Mesendoderm (in vitro differentiated cells): Measurements from ENCODE around the gene NLRP10. TPM values are rescaled to one million over a fixed set of nuclear protein-coding genes. Genes with fewer than 3 reads are reported as not detected.
A peak's percentile ranks its signal among the peaks of the same experiment; 100 is the strongest.

Source experiments
- DNase-seq: peaks from one replicate; pipeline ENCODE4 v3.0.0; 2013
- H2AK5ac ChIP-seq: 2 replicates; pipeline ENCODE4 v1.6.1; 2013; ENCODE audit warnings: low read length, inconsistent platforms
- H2BK120ac ChIP-seq: 2 replicates; pipeline ENCODE4 v1.6.1; 2013; ENCODE audit warnings: low read depth, mild to moderate bottlenecking, low read length, moderate library complexity, mixed read lengths
- H2BK15ac ChIP-seq: replicated peaks from 2 replicates; pipeline ENCODE4 v1.6.1; 2013; ENCODE audit warnings: low read depth, mild to moderate bottlenecking, moderate library complexity
- H2BK5ac ChIP-seq: 2 replicates; pipeline ENCODE4 v1.6.1; 2013; ENCODE audit warnings: low read length, inconsistent platforms
- H3K18ac ChIP-seq: 2 replicates; pipeline ENCODE4 v1.6.1; 2013; ENCODE audit warnings: mild to moderate bottlenecking, low read length, mixed read lengths
- H3K23ac ChIP-seq: one replicate; pipeline ENCODE4 v1.6.1; 2013; ENCODE audit warnings: low read length
- H3K27ac ChIP-seq: 2 replicates; pipeline ENCODE4 v1.5.1; 2013; ENCODE audit warnings: low read depth, mild to moderate bottlenecking, inconsistent platforms, low read length, moderate library complexity
- H3K27me3 ChIP-seq: 2 replicates; pipeline ENCODE4 v1.6.1; 2013; ENCODE audit warnings: low read length, control low read depth, mild to moderate bottlenecking, inconsistent platforms; ENCODE audit not compliant: insufficient read depth, poor library complexity
- H3K36me3 ChIP-seq: 2 replicates; pipeline ENCODE4 v1.6.1; 2013; ENCODE audit warnings: low read length, inconsistent platforms; ENCODE audit not compliant: control insufficient read depth, insufficient read depth
- H3K4ac ChIP-seq: one replicate; pipeline ENCODE4 v1.6.1; 2013; ENCODE audit warnings: low read depth, mild to moderate bottlenecking, low read length, moderate library complexity
- H3K4me1 ChIP-seq: 2 replicates; pipeline ENCODE4 v1.6.1; 2013; ENCODE audit warnings: low read depth, low read length, inconsistent platforms; ENCODE audit not compliant: control insufficient read depth
- H3K4me2 ChIP-seq: 2 replicates; pipeline ENCODE4 v1.6.1; 2013; ENCODE audit warnings: low read length
- H3K4me3 ChIP-seq: 2 replicates; pipeline ENCODE4 v1.5.1; 2013; ENCODE audit warnings: mild to moderate bottlenecking, low read length
- H3K56ac ChIP-seq: one replicate; pipeline ENCODE4 v1.6.1; 2013; ENCODE audit warnings: low read length
- H3K79me1 ChIP-seq: 2 replicates; pipeline ENCODE4 v1.6.1; 2013; ENCODE audit warnings: low read length, inconsistent platforms
- H3K79me2 ChIP-seq: 2 replicates; pipeline ENCODE4 v1.6.1; 2013; ENCODE audit warnings: mild to moderate bottlenecking, low read length; ENCODE audit not compliant: control insufficient read depth, insufficient read depth
- H3K9ac ChIP-seq: 2 replicates; pipeline ENCODE4 v1.6.1; 2013; ENCODE audit warnings: low read length, inconsistent platforms
- H4K5ac ChIP-seq: one replicate; pipeline ENCODE4 v1.6.1; 2013; ENCODE audit warnings: low read length
- H4K8ac ChIP-seq: one replicate; pipeline ENCODE4 v1.6.1; 2013; ENCODE audit warnings: low read depth, mild to moderate bottlenecking, control low read depth, low read length, moderate library complexity
- WGBS: extraction: QIAGEN DNeasy Blood & Tissue Kit; methylation state at CpG from one replicate; pipeline ENCODE4 v1.1.7; 2013; ENCODE audit warnings: low lambda C conversion rate, missing lambda C conversion rate; ENCODE audit not compliant: insufficient coverage; ENCODE audit errors: extremely low coverage; 5-methylcytosine and 5-hydroxymethylcytosine counted together
- polyA plus RNA-seq, 2 experiments: library from polyadenylated mRNA; stranded (reverse); fragments of 200-250 nt; gene quantifications; one replicate each; pipeline ENCODE4 v1.2.3, GENCODE V29; 2013

The NLRP10 gene
- polyA plus RNA-seq (2013, experiment 1 of 2) = 0.04 TPM
- polyA plus RNA-seq (2013, experiment 2 of 2) = 0.04 TPM

- H2BK120ac ChIP-seq = no peak within 1 kb of the TSS
- no peak within 1 kb of the TSS for H3K4ac ChIP-seq
- H2BK15ac ChIP-seq = no peak within 1 kb of the TSS
- H3K27ac ChIP-seq = no peak within 1 kb of the TSS
- WGBS = no CpG with 5 or more reads among the region's 1 CpG
- H3K79me2 ChIP-seq = no peaks in the 10 kb centered on the region
- H3K79me1 ChIP-seq = no peaks in the 10 kb centered on the region
- no peak within 1 kb of the TSS for H3K9ac ChIP-seq
- H3K4me2 ChIP-seq = no peak within 1 kb of the TSS
- no peak within 1 kb of the TSS for H3K4me3 ChIP-seq
- H3K36me3 ChIP-seq = no peaks in the 10 kb centered on the region
- H4K8ac ChIP-seq = no peak within 1 kb of the TSS
- H3K27me3 ChIP-seq = no peaks in the 10 kb centered on the region
- H3K4me1 ChIP-seq = peaks cover 1% of the 10 kb centered on the region
- no peak within 1 kb of the TSS for H3K18ac ChIP-seq
- no peak within 1 kb of the TSS for H2AK5ac ChIP-seq
- H4K5ac ChIP-seq = no peak within 1 kb of the TSS
- no peak within 1 kb of the TSS for H2BK5ac ChIP-seq
- no peak within 1 kb of the TSS for H3K56ac ChIP-seq
- DNase-seq = no peak
- H3K23ac ChIP-seq = no peak within 1 kb of the TSS
Measured at GRCh38 chr11:7965386-7965785, at the start of gene NLRP10. Gene NLRP10, minus strand, starts transcription at chr11:7965447. Its CDS starts 1,952 bp downstream, at chr11:7963495.

GRCh38 chr11:8013833-8014232 is 48.6 kb upstream of the NLRP10 start:
- no peak overlapping the region for H3K18ac ChIP-seq
- H3K4me3 ChIP-seq = no peak overlapping the region
- peak; percentile 88 for DNase-seq
- H4K5ac ChIP-seq = no peak overlapping the region
- no peak overlapping the region for H2BK5ac ChIP-seq
- no peaks in the 10 kb centered on the region for H3K79me2 ChIP-seq
- no peaks in the 10 kb centered on the region for H3K79me1 ChIP-seq
- H3K4me1 ChIP-seq = peaks cover 18% of the 10 kb centered on the region
- H4K8ac ChIP-seq = no peak overlapping the region
- H2BK120ac ChIP-seq = no peak overlapping the region
- H3K4ac ChIP-seq = no peak overlapping the region
- H3K9ac ChIP-seq = no peak overlapping the region
- H3K27ac ChIP-seq = no peak overlapping the region
- H3K36me3 ChIP-seq = no peaks in the 10 kb centered on the region
- no peak overlapping the region for H3K4me2 ChIP-seq
- no peak overlapping the region for H2BK15ac ChIP-seq
- no peak overlapping the region for H3K56ac ChIP-seq
- H2AK5ac ChIP-seq = no peak overlapping the region
- H3K23ac ChIP-seq = no peak overlapping the region
- H3K27me3 ChIP-seq = no peaks in the 10 kb centered on the region
- WGBS = no CpG with 5 or more reads among the region's 5 CpGs

- no peak overlapping the region for H4K5ac ChIP-seq
- no peak overlapping the region for H3K4me2 ChIP-seq
- no peak overlapping the region for H3K27ac ChIP-seq
- H3K4me3 ChIP-seq = no peak overlapping the region
- peaks cover 15% of the 10 kb centered on the region for H3K4me1 ChIP-seq
- no peak overlapping the region for H3K4ac ChIP-seq
- H2BK15ac ChIP-seq = no peak overlapping the region
- H2BK120ac ChIP-seq = no peak overlapping the region
- no peak overlapping the region for H4K8ac ChIP-seq
- H3K79me1 ChIP-seq = no peaks in the 10 kb centered on the region
- no peak overlapping the region for H2BK5ac ChIP-seq
- no peak for DNase-seq
- H3K18ac ChIP-seq = no peak overlapping the region
- no peak overlapping the region for H3K23ac ChIP-seq
- no CpG with 5 or more reads among the region's 4 CpGs for WGBS
- H3K79me2 ChIP-seq = no peaks in the 10 kb centered on the region
- no peak overlapping the region for H3K9ac ChIP-seq
- no peak overlapping the region for H3K56ac ChIP-seq
- H3K36me3 ChIP-seq = no peaks in the 10 kb centered on the region
- no peaks in the 10 kb centered on the region for H3K27me3 ChIP-seq
- H2AK5ac ChIP-seq = no peak overlapping the region
Measured at GRCh38 chr11:8011981-8012444, 46.8 kb upstream of the NLRP10 start.

- H3K23ac ChIP-seq = no peak overlapping the region
- no peaks in the 10 kb centered on the region for H3K79me1 ChIP-seq
- no peaks in the 10 kb centered on the region for H3K79me2 ChIP-seq
- H3K27me3 ChIP-seq = no peaks in the 10 kb centered on the region
- H3K56ac ChIP-seq = no peak overlapping the region
- H4K8ac ChIP-seq = no peak overlapping the region
- H2BK5ac ChIP-seq = no peak overlapping the region
- H3K36me3 ChIP-seq = no peaks in the 10 kb centered on the region
- H2BK120ac ChIP-seq = no peak overlapping the region
- no peak overlapping the region for H3K4ac ChIP-seq
- H2BK15ac ChIP-seq = no peak overlapping the region
- no peak overlapping the region for H3K9ac ChIP-seq
- no peak overlapping the region for H3K27ac ChIP-seq
- WGBS = no CpG with 5 or more reads among the region's 2 CpGs
- DNase-seq = no peak
- H3K18ac ChIP-seq = no peak overlapping the region
- no peak overlapping the region for H4K5ac ChIP-seq
- peaks cover 12% of the 10 kb centered on the region for H3K4me1 ChIP-seq
- no peak overlapping the region for H3K4me3 ChIP-seq
- no peak overlapping the region for H2AK5ac ChIP-seq
- H3K4me2 ChIP-seq = no peak overlapping the region
Measured at GRCh38 chr11:8011371-8011770, 46.1 kb upstream of the NLRP10 start.

GRCh38 chr11:8009856-8010255 is 44.6 kb upstream of the NLRP10 start:
- H3K23ac ChIP-seq = no peak overlapping the region
- no peak overlapping the region for H2AK5ac ChIP-seq
- H3K18ac ChIP-seq = no peak overlapping the region
- H3K27me3 ChIP-seq = no peaks in the 10 kb centered on the region
- no CpG with 5 or more reads among the region's 3 CpGs for WGBS
- H3K9ac ChIP-seq = no peak overlapping the region
- no peak overlapping the region for H4K8ac ChIP-seq
- H3K79me2 ChIP-seq = no peaks in the 10 kb centered on the region
- H3K4me2 ChIP-seq = no peak overlapping the region
- no peak for DNase-seq
- H2BK120ac ChIP-seq = no peak overlapping the region
- no peak overlapping the region for H2BK15ac ChIP-seq
- no peak overlapping the region for H3K4ac ChIP-seq
- H3K4me1 ChIP-seq = no peaks in the 10 kb centered on the region
- H3K36me3 ChIP-seq = no peaks in the 10 kb centered on the region
- H4K5ac ChIP-seq = no peak overlapping the region
- no peaks in the 10 kb centered on the region for H3K79me1 ChIP-seq
- no peak overlapping the region for H3K27ac ChIP-seq
- H2BK5ac ChIP-seq = no peak overlapping the region
- H3K56ac ChIP-seq = no peak overlapping the region
- no peak overlapping the region for H3K4me3 ChIP-seq

GRCh38 chr11:8008212-8008611 is 43.0 kb upstream of the NLRP10 start:
- H3K27me3 ChIP-seq = no peaks in the 10 kb centered on the region
- H3K36me3 ChIP-seq = no peaks in the 10 kb centered on the region
- no CpG with 5 or more reads among the region's 4 CpGs for WGBS
- no peak overlapping the region for H3K9ac ChIP-seq
- no peak overlapping the region for H2BK120ac ChIP-seq
- no peak overlapping the region for H3K56ac ChIP-seq
- no peaks in the 10 kb centered on the region for H3K79me1 ChIP-seq
- H3K4ac ChIP-seq = no peak overlapping the region
- no peak overlapping the region for H2BK15ac ChIP-seq
- no peak overlapping the region for H3K18ac ChIP-seq
- H3K79me2 ChIP-seq = no peaks in the 10 kb centered on the region
- no peak overlapping the region for H4K8ac ChIP-seq
- H3K27ac ChIP-seq = no peak overlapping the region
- H3K4me3 ChIP-seq = no peak overlapping the region
- H2BK5ac ChIP-seq = no peak overlapping the region
- no peaks in the 10 kb centered on the region for H3K4me1 ChIP-seq
- no peak overlapping the region for H3K4me2 ChIP-seq
- no peak overlapping the region for H3K23ac ChIP-seq
- no peak overlapping the region for H4K5ac ChIP-seq
- H2AK5ac ChIP-seq = no peak overlapping the region
- no peak for DNase-seq
